BJ (cell line): Measurements from ENCODE around the gene IFNK. TPM values are rescaled to one million over a fixed set of nuclear protein-coding genes. Genes with fewer than 3 reads are reported as not detected.

ENCODE experiments used
- CTCF ChIA-PET: fragments of 350-600 bp; formaldehyde crosslinking; extraction: SDS; loops from one replicate; lab custom pipeline; 2021; ENCODE audit warnings: antibody characterized with exemption, inconsistent platforms; lab: Yijun Ruan, JAX
- POLR2A ChIA-PET: fragments of 300-600 bp; sonication (Branson Sonifier 250); formaldehyde crosslinking; extraction: SDS; loops from one replicate; lab custom pipeline; 2021; ENCODE audit warnings: antibody characterized with exemption; lab: Charles Lee
- DNase-seq: peaks from one replicate; pipeline ENCODE4 v3.0.0-alpha.2; 2011; ENCODE audit warnings: low read depth
- H3K27me3 ChIP-seq: 2 replicates; pipeline ENCODE4 v1.6.0; 2011; ENCODE audit warnings: low read length; ENCODE audit not compliant: control insufficient read depth, insufficient read depth
- H3K36me3 ChIP-seq: 2 replicates; pipeline ENCODE4 v1.5.1; 2011; ENCODE audit warnings: low read length; ENCODE audit not compliant: control insufficient read depth, insufficient read depth
- H3K4me3 ChIP-seq: 2 replicates; pipeline ENCODE4 v1.5.1; 2011; ENCODE audit warnings: low read depth, mild to moderate bottlenecking, control low read depth, low read length
- CTCF ChIP-seq: IDR thresholded peaks from 2 replicates; pipeline ENCODE4 v1.5.1; 2011; ENCODE audit warnings: low read depth, mild to moderate bottlenecking, control low read depth, inconsistent platforms, low read length, moderate library complexity; ENCODE audit not compliant: insufficient read depth
- polyA plus RNA-seq: library from polyadenylated mRNA; depleted of rRNA; stranded (reverse); fragments of >200 nt; gene quantifications from 2 replicates; pipeline ENCODE4 v1.2.3, GENCODE V29; 2011

Gene IFNK
- polyA plus RNA-seq, 1 experiment: not detected

DNA sequence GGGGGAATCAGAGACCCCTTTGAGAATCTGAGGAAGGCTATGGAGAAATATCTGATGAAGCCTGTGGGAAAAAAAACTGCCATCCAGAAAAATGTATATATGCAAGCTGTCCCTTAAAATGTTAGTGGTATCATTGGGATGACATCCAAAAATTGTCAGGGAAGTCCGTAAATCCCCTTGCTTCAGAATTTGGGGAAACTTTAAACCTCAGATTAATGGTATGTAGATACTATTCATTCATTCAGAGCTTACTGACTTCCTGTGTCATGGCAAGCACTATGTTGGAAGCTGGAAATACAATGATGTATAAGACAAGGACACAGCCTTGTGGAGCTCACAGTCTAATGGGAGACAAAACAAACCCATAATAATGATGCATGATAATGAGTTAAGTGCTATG, 16.4 kb downstream of the IFNK start:
- POLR2A ChIA-PET: no interaction called here
- no peak for TF ChIP-seq CTCF

GRCh38 chr9:27541740-27542139, 17.6 kb downstream of the IFNK start:
- ChIA-PET POLR2A (no interaction called here), CTCF (interaction anchor here (1.4 to 5.1 kb wide), 2 partner anchors 12 to 210 kb away, joined by 3 to 30 read pairs; partner anchors contain the start of gene MOB3B)
- no peak for TF ChIP-seq CTCF
- Histone ChIP-seq H3K4me3 (no peak overlapping the region), H3K27me3 (no peaks in the 10 kb centered on the region), H3K36me3 (no peaks in the 10 kb centered on the region)
- no peak for DNase-seq

More for the DNA sequence above, 16.4 kb downstream of the IFNK start:
- no peaks in the 10 kb centered on the region for H3K36me3 ChIP-seq
- CTCF ChIA-PET: interaction anchor here (5.1 kb wide), 1 partner anchor 10 kb away, joined by 30 read pairs; the partner anchor contains the start of gene MOB3B
- no peak for DNase-seq
- H3K4me3 ChIP-seq: no peak overlapping the region
- H3K27me3 ChIP-seq: no peaks in the 10 kb centered on the region

DNA sequence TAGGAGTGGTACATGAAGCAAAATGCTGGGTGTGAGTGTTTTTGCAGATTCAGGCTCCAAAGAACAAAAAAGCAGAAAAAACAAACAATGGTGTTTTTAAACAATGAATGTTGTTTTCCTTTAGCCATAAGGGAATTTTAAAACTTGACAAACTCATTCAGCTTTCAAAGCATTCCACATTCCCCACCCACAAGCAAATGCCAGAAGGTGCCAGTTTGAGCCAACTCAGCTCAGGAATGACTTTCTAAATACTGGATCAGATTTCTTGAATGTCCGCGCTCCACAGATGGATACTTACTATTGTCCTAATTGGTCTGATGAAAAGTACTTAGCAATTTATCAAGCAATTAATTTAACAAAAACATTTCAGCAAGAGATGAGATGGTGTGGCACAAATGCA, 18.4 kb downstream of the IFNK start:
- no peaks in the 10 kb centered on the region for H3K27me3 ChIP-seq
- no peak for DNase-seq
- CTCF ChIA-PET: interaction anchor here (0.8 to 1.4 kb wide), 3 partner anchors 13 to 211 kb away, joined by 3 to 4 read pairs (median 3); partner anchors contain the start of gene MOB3B
- TF ChIP-seq CTCF: no peak
- POLR2A ChIA-PET: no interaction called here
- H3K4me3 ChIP-seq: no peak overlapping the region
- no peaks in the 10 kb centered on the region for H3K36me3 ChIP-seq

DNA sequence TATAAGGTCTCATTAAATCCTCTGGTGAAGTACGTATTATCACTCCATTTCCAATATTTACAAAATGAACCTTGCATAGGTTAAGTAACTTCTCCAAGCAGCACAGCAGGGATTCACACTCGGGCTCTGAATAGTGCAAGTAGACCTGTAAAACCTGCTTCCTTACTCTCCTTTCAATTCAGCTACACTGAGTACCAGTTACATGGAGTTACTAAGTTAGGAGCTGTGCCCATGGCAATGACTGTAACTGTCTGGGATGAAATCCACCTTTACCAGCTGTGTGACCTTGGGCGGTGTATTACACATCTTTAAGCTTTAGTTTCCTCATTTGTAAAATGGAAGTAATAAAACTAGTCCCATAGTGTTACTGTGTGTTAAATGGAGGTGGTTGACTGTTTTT, 21.4 kb downstream of the IFNK start:
- H3K36me3 ChIP-seq: no peaks in the 10 kb centered on the region
- no peak overlapping the region for H3K4me3 ChIP-seq
- DNase-seq: no peak
- H3K27me3 ChIP-seq: no peaks in the 10 kb centered on the region
- POLR2A ChIA-PET: no interaction called here
- CTCF ChIA-PET: interaction anchor here (0.9 to 5.4 kb wide), 4 partner anchors 15 to 213 kb away, joined by 3 to 60 read pairs (median 12); partner anchors contain the start of gene MOB3B
- TF ChIP-seq CTCF: no peak

DNA sequence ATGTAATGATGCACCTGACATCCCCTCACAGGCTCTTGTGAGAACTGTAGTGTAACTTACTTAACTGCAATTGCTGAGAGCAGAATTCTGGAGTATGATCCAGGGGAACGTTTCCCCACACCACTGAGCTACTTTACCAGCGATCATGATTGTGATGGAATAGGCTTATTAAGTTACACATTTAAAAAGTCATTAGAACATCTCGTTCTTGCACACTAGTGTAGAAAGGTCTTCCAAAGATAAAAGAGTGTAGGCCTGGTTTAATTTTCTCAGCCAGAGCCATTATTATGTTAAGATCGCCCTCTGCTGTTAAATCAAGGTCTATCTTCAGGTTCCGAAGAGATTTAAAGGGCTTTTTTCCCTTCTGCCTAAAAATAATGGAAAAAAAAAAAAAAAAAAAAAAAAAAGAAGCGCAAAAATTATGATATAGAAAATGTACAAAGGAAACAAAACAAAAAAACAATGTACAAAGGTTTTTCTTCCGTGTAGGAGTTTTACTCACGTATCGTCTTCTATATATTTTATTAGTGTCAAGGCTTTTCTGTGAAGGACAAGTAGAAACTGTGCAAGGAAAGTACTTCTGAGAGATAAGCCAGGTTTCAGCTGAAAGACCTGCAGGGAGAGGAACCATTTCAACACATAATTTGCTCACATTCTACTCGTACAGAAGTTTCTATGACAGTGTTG, 24.1 kb downstream of the IFNK start:
- H3K27me3 ChIP-seq: no peaks in the 10 kb centered on the region
- CTCF ChIA-PET: interaction anchor here (0.8 to 5.4 kb wide), 12 partner anchors 10 to 219 kb away, joined by 3 to 60 read pairs (median 4); partner anchors contain the start of gene MOB3B

More for the DNA sequence above, 24.1 kb downstream of the IFNK start:
- Histone ChIP-seq H3K36me3 (no peaks in the 10 kb centered on the region), H3K4me3 (no peak overlapping the region)
- TF ChIP-seq CTCF: peak; percentile 48
- no peak for DNase-seq
- POLR2A ChIA-PET: no interaction called here
